AG09309 (cell line): ENCODE data around the gene OR5H14.

Experiments
- DNase-seq: peaks from one replicate; pipeline ENCODE4 v3.0.0-alpha.2; 2010; ENCODE audit warnings: low read depth
- H3K4me3 ChIP-seq: 2 replicates; pipeline ENCODE4 v1.5.1; 2011; ENCODE audit warnings: mild to moderate bottlenecking, low read depth, low read length, moderate library complexity; ENCODE audit not compliant: control insufficient read depth
- CTCF ChIP-seq: IDR thresholded peaks from 2 replicates; pipeline ENCODE4 v1.5.1; 2011; ENCODE audit warnings: mild to moderate bottlenecking, low read depth, low read length, inconsistent platforms; ENCODE audit not compliant: insufficient read depth, control insufficient read depth; ENCODE audit errors: missing control alignments

The OR5H14 gene

GRCh38 chr3:98166396-98166795 lies 19.1 kb downstream of the OR5H14 start, which contains the start of gene OR5H15:
Gene OR5H15 (plus strand): TSS chr3:98166696. CDS start chr3:98168700, 2,004 bp downstream.
- no peak for DNase-seq
- TF ChIP-seq CTCF: no peak
- no peak within 1 kb of the TSS for H3K4me3 ChIP-seq

DNA sequence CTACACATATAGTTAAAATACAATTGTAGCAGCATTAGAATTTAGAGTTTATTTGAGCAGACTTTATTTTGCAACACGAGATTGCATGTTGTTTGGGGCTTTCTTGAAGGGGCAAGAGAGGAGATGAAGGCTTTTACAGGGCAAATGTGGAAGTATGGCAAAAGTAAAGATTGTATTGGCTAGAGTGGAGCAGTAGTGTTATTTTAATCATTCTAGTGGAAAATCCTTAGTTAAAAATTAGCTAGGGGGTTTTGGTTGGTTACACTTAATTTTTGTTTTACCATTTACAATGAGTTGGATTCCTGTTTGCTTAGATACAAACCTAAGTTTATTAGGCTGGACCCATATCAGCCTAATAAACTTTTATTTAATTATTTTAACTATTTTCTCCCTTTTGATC lies 23.8 kb downstream of the OR5H14 start:
- H3K4me3 ChIP-seq: no peak overlapping the region
- DNase-seq: no peak
- TF ChIP-seq CTCF: no peak

DNA sequence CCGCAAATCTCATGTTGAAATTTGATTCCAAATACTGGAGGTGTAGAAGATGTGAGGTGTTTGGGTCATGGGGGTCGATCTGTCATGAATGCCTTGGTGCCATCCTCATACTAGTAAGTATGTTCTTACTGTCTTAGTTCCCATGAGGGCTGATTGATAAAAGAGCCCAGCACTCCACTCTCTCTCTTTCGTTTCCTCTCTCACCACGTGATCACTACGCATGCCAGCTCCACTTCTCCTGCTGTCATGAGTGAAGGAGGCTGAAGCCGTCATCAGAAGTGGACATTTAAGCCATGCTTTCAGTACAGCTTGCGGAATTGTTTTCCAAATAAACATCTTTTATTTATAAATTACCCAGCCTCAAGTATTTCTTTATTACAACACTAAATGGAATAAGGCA lies 25.3 kb downstream of the OR5H14 start:
- no peak for TF ChIP-seq CTCF
- no peak overlapping the region for H3K4me3 ChIP-seq
- no peak for DNase-seq

GRCh38 chr3:98180319-98180890 lies 33.1 kb downstream of the OR5H14 start:
- H3K4me3 ChIP-seq: no peak overlapping the region
- no peak for TF ChIP-seq CTCF
- no peak for DNase-seq

- no peak overlapping the region for H3K4me3 ChIP-seq
- no peak for TF ChIP-seq CTCF
- no peak for DNase-seq
These were observed 34.9 kb downstream of the OR5H14 start for GRCh38 chr3:98182196-98182595.

GRCh38 chr3:98185180-98185579 lies 37.9 kb downstream of the OR5H14 start:
- no peak for DNase-seq

More at GRCh38 chr3:98185180-98185579, 37.9 kb downstream of the OR5H14 start:
- no peak for TF ChIP-seq CTCF
- H3K4me3 ChIP-seq: no peak overlapping the region
